Keratinocyte (primary cell): ENCODE results near the gene DDX42.

Source experiments
- CTCF ChIP-seq, 3 experiments: IDR thresholded peaks in 1 of 3; conservative IDR thresholded peaks in 1 of 3; optimal IDR thresholded peaks in 1 of 3; 2 replicates in 2 of 3; 3 replicates in 1 of 3; pipeline versions ENCODE3 to v1.5.1; 2011; ENCODE audit warnings: low read length in 3 of 3, mild to moderate bottlenecking in 3 of 3, moderate library complexity in 2 of 3, control low read depth in 1 of 3, inconsistent platforms in 1 of 3; ENCODE audit not compliant: insufficient read depth in 2 of 3; ENCODE audit errors: extremely low read depth in 1 of 3
- EZH2 ChIP-seq: IDR thresholded peaks from one replicate; pipeline ENCODE4 v1.6.1; 2012; ENCODE audit warnings: inconsistent platforms, mild to moderate bottlenecking, low read length, moderate library complexity

- TF ChIP-seq CTCF (optimal IDR thresholded peaks at IDR 0.05 in 1 of 3, IDR thresholded peaks at IDR 0.05 in 1 of 3, conservative IDR thresholded peaks at IDR 0.05 in 1 of 3; ENCODE audit: extremely low read depth in 1 of 3, insufficient read depth in 2 of 3, low read length in 3 of 3) (no peak), EZH2 (no peak)
Observed at GRCh38 chr17:63804328-63804727, 30.4 kb downstream of the DDX42 start.
